Karpas-422 (cell line): ENCODE measurements around the gene SH3BGR. TPM values are rescaled to one million over a fixed set of nuclear protein-coding genes. Genes with fewer than 3 reads are reported as not detected.

Experiments
- DNase-seq: peaks from one replicate; pipeline ENCODE4 v3.0.0-alpha.2; 2015
- H2AFZ ChIP-seq: fragments of 200-600 bp; sonication (generic); 2 replicates; pipeline ENCODE4 v1.6.1; 2014; ENCODE audit warnings: antibody characterized with exemption, low read length, mixed read lengths
- H3K27ac ChIP-seq: fragments of 200-600 bp; sonication (generic); 2 replicates; pipeline ENCODE4 v1.5.1; 2014; ENCODE audit warnings: mild to moderate bottlenecking, low read length, moderate library complexity
- H3K27me3 ChIP-seq: fragments of 200-600 bp; sonication (generic); 2 replicates; pipeline ENCODE4 v1.6.1; 2014; ENCODE audit warnings: low read length, mixed read lengths
- H3K36me3 ChIP-seq: fragments of 200-600 bp; sonication (generic); 2 replicates; pipeline ENCODE4 v1.6.1; 2014; ENCODE audit warnings: low read length, mixed read lengths; ENCODE audit not compliant: insufficient read depth
- H3K4me1 ChIP-seq: fragments of 200-600 bp; sonication (generic); 2 replicates; pipeline ENCODE4 v1.6.1; 2014; ENCODE audit warnings: mild to moderate bottlenecking, low read length, mixed read lengths
- H3K4me2 ChIP-seq: fragments of 200-600 bp; sonication (generic); 2 replicates; pipeline ENCODE4 v1.6.1; 2014; ENCODE audit warnings: low read length, low read depth, mild to moderate bottlenecking; ENCODE audit not compliant: poor library complexity, severe bottlenecking
- H3K4me3 ChIP-seq: fragments of 200-600 bp; sonication (generic); 2 replicates; pipeline ENCODE4 v1.5.1; 2014; ENCODE audit warnings: mild to moderate bottlenecking, antibody characterized with exemption, low read length, mixed read lengths
- H3K79me2 ChIP-seq: fragments of 200-600 bp; sonication (generic); 2 replicates; pipeline ENCODE4 v1.6.1; 2014; ENCODE audit warnings: mild to moderate bottlenecking, low read length, mixed read lengths
- H3K9ac ChIP-seq: fragments of 200-600 bp; sonication (generic); 2 replicates; pipeline ENCODE4 v1.6.0; 2014; ENCODE audit warnings: low read length
- H3K9me2 ChIP-seq: fragments of 200-600 bp; sonication (generic), shearing (Covaris generic); replicated peaks from 2 replicates; pipeline ENCODE4 v1.6.0; 2014; ENCODE audit warnings: mild to moderate bottlenecking, low read length, moderate library complexity; ENCODE audit not compliant: insufficient read depth
- H3K9me3 ChIP-seq: fragments of 300-700, 200-600 bp; sonication (generic); 2 replicates; pipeline ENCODE4 v1.6.1; 2014; ENCODE audit warnings: low read length, mixed read lengths
- H4K20me1 ChIP-seq: fragments of 200-600 bp; sonication (generic); 2 replicates; pipeline ENCODE4 v1.6.1; 2014; ENCODE audit warnings: mild to moderate bottlenecking, antibody characterized with exemption, low read length, low read depth; ENCODE audit not compliant: insufficient read depth
- small RNA-seq: library from RNA; depleted of rRNA; stranded (forward); fragments of <200 nt; gene quantifications from one replicate; pipeline ENCODE3, GENCODE V24; 2014
- total RNA-seq: library from RNA; depleted of rRNA; stranded (reverse); fragments of >200 nt; shearing (Covaris generic); gene quantifications from 2 replicates; pipeline ENCODE4 v1.2.3, GENCODE V29; 2014; ENCODE audit warnings: low replicate concordance; rRNA removed

Gene SH3BGR
- total RNA-seq, 1 experiment from 2014 or later, result not detected

GRCh38 chr21:39553331-39553730 lies 101.6 kb downstream of the SH3BGR start:
- Histone ChIP-seq H3K4me1 (no peaks in the 10 kb centered on the region), H4K20me1 (no peaks in the 10 kb centered on the region), H3K9me2 (no peaks in the 10 kb centered on the region), H3K9ac (no peak overlapping the region), H3K27ac (no peak overlapping the region), H3K9me3 (no peaks in the 10 kb centered on the region), H2AFZ (no peak overlapping the region), H3K36me3 (no peaks in the 10 kb centered on the region), H3K4me2 (no peak overlapping the region), H3K27me3 (no peaks in the 10 kb centered on the region), H3K4me3 (no peak overlapping the region), H3K79me2 (no peaks in the 10 kb centered on the region)
- no peak for DNase-seq

GRCh38 chr21:39555911-39556590 lies 104.3 kb downstream of the SH3BGR start:
- Histone ChIP-seq H3K9me2 (no peaks in the 10 kb centered on the region), H3K4me1 (no peaks in the 10 kb centered on the region), H3K9me3 (no peaks in the 10 kb centered on the region), H3K4me2 (no peak overlapping the region), H3K79me2 (no peaks in the 10 kb centered on the region), H3K4me3 (no peak overlapping the region), H3K9ac (no peak overlapping the region), H3K36me3 (no peaks in the 10 kb centered on the region), H2AFZ (no peak overlapping the region), H4K20me1 (no peaks in the 10 kb centered on the region), H3K27me3 (no peaks in the 10 kb centered on the region), H3K27ac (no peak overlapping the region)
- no peak for DNase-seq

- Histone ChIP-seq H3K9me2 (no peaks in the 10 kb centered on the region), H2AFZ (no peak overlapping the region), H3K9ac (no peak overlapping the region), H3K4me1 (no peaks in the 10 kb centered on the region), H3K79me2 (no peaks in the 10 kb centered on the region), H3K4me2 (no peak overlapping the region), H4K20me1 (no peaks in the 10 kb centered on the region), H3K4me3 (no peak overlapping the region), H3K36me3 (no peaks in the 10 kb centered on the region), H3K27me3 (no peaks in the 10 kb centered on the region), H3K9me3 (no peaks in the 10 kb centered on the region), H3K27ac (no peak overlapping the region)
- DNase-seq, result no peak
Measured at GRCh38 chr21:39559511-39559910, 107.7 kb downstream of the SH3BGR start.

- H4K20me1 ChIP-seq, result no peaks in the 10 kb centered on the region
- H2AFZ ChIP-seq, result no peak overlapping the region
- no peak overlapping the region for H3K4me3 ChIP-seq
- H3K27ac ChIP-seq, result no peak overlapping the region
- no peak overlapping the region for H3K4me2 ChIP-seq
- no peak for DNase-seq
- H3K79me2 ChIP-seq, result no peaks in the 10 kb centered on the region
- H3K9ac ChIP-seq, result no peak overlapping the region
- no peaks in the 10 kb centered on the region for H3K27me3 ChIP-seq
- H3K4me1 ChIP-seq, result no peaks in the 10 kb centered on the region
- no peaks in the 10 kb centered on the region for H3K36me3 ChIP-seq
- no peaks in the 10 kb centered on the region for H3K9me3 ChIP-seq
- H3K9me2 ChIP-seq, result no peaks in the 10 kb centered on the region
Measured at GRCh38 chr21:39561140-39561539, 109.4 kb downstream of the SH3BGR start.

GRCh38 chr21:39562791-39563770 lies 111.3 kb downstream of the SH3BGR start:
- H3K36me3 ChIP-seq, result no peaks in the 10 kb centered on the region
- H3K9me3 ChIP-seq, result no peaks in the 10 kb centered on the region
- H2AFZ ChIP-seq, result no peak overlapping the region
- no peak overlapping the region for H3K4me3 ChIP-seq
- H3K27me3 ChIP-seq, result no peaks in the 10 kb centered on the region
- H3K4me1 ChIP-seq, result no peaks in the 10 kb centered on the region
- H3K79me2 ChIP-seq, result no peaks in the 10 kb centered on the region
- H3K27ac ChIP-seq, result no peak overlapping the region
- H4K20me1 ChIP-seq, result no peaks in the 10 kb centered on the region
- no peak overlapping the region for H3K9ac ChIP-seq
- no peaks in the 10 kb centered on the region for H3K9me2 ChIP-seq
- DNase-seq, result no peak
- H3K4me2 ChIP-seq, result no peak overlapping the region

GRCh38 chr21:39564200-39564599 lies 112.4 kb downstream of the SH3BGR start:
- no peaks in the 10 kb centered on the region for H3K9me3 ChIP-seq
- no peak overlapping the region for H3K27ac ChIP-seq
- H3K27me3 ChIP-seq, result no peaks in the 10 kb centered on the region
- no peak overlapping the region for H3K4me2 ChIP-seq
- no peaks in the 10 kb centered on the region for H3K9me2 ChIP-seq
- H4K20me1 ChIP-seq, result no peaks in the 10 kb centered on the region
- H3K36me3 ChIP-seq, result no peaks in the 10 kb centered on the region
- no peak overlapping the region for H3K9ac ChIP-seq
- no peak overlapping the region for H3K4me3 ChIP-seq
- DNase-seq, result no peak
- H3K4me1 ChIP-seq, result no peaks in the 10 kb centered on the region
- H3K79me2 ChIP-seq, result no peaks in the 10 kb centered on the region
- H2AFZ ChIP-seq, result no peak overlapping the region

Small RNA genes lying within 50 kb of the gene (small RNA-seq; reads per million reads assigned to genes)
- gene MIR6508, result not detected

Other genes starting within 250 kb of the SH3BGR start
- 78.1 and 141 TPM in 2 replicates for gene BRWD1, start 138.3 kb upstream of the SH3BGR start, total RNA-seq
- gene HMGN1, start 102.9 kb upstream of the SH3BGR start, total RNA-seq, result 430 and 561 TPM in 2 replicates
- 0.25 TPM in 1 of 2 replicates, not detected in the other for gene LCA5L, start 6.2 kb upstream of the SH3BGR start, total RNA-seq
- not detected in 2 replicates for gene B3GALT5, start 161.0 kb downstream of the SH3BGR start, total RNA-seq